K562 (cell line): Measurements from ENCODE around the gene SAFB. TPM values are rescaled to one million over a fixed set of nuclear protein-coding genes. Genes with fewer than 3 reads are reported as not detected.

Experiments
- CBX1 ChIP-seq: sonication (generic); IDR thresholded peaks from 2 replicates; pipeline ENCODE4 v1.6.1; 2016; ENCODE audit warnings: antibody characterized with exemption, low read depth, mild to moderate bottlenecking
- CC2D1A ChIP-seq: fragments of 450-650 bp; IDR thresholded peaks from 2 replicates; pipeline ENCODE4 v1.6.1; 2017; ENCODE audit warnings: mild to moderate bottlenecking
- GABPB1 ChIP-seq: sonication (generic); formaldehyde crosslinking; IDR thresholded peaks from 2 replicates; pipeline ENCODE4 v1.8.0; 2022; ENCODE audit warnings: mild to moderate bottlenecking, missing genetic modification reagents
- HBP1 ChIP-seq: fragments of 450-650 bp; formaldehyde crosslinking; IDR thresholded peaks from 2 replicates; pipeline ENCODE4 v1.4.0; 2022; ENCODE audit warnings: missing genetic modification characterization
- MECOM ChIP-seq: fragments of 250-450 bp; sonication (Bioruptor Pico); IDR thresholded peaks from 2 replicates; pipeline ENCODE4 v1.8.0; 2022; ENCODE audit warnings: inconsistent platforms
- MTA3 ChIP-seq: fragments of 450-650 bp; formaldehyde crosslinking; IDR thresholded peaks from 2 replicates; pipeline ENCODE4 v1.6.1; 2017; ENCODE audit warnings: mild to moderate bottlenecking, borderline replicate concordance
- POLR2A ChIP-seq: fragments of 450-650 bp; conservative IDR thresholded peaks from 2 replicates; pipeline ENCODE4 v1.6.1; 2016
- POLR2AphosphoS2 ChIP-seq: IDR thresholded peaks from 2 replicates; pipeline ENCODE4 v1.6.1; 2012; ENCODE audit warnings: low read length, improper control_type of control experiment
- RBM22 ChIP-seq: fragments of 200-400 bp; formaldehyde crosslinking; IDR thresholded peaks from 2 replicates; pipeline ENCODE4 v1.6.1; 2018; ENCODE audit warnings: low read length, low read depth; ENCODE audit not compliant: poor library complexity, severe bottlenecking
- STAT6 ChIP-seq: sonication (generic); formaldehyde crosslinking; IDR thresholded peaks from 2 replicates; pipeline ENCODE4 v1.8.1; 2023; ENCODE audit warnings: mild to moderate bottlenecking, missing genetic modification reagents
- TFAP4 ChIP-seq: sonication (generic); formaldehyde crosslinking; IDR thresholded peaks from 2 replicates; pipeline ENCODE4 v1.8.0; 2022; ENCODE audit warnings: missing genetic modification reagents, mild to moderate bottlenecking, moderate library complexity, borderline replicate concordance
- TOE1 ChIP-seq, 2 experiments: fragments of 450-650 bp in 1 of 2; sonication (generic) in 1 of 2; formaldehyde crosslinking in 1 of 2; IDR thresholded peaks; 2 replicates each; pipeline versions ENCODE4 v1.7.1 to v1.8.0; 2016 to 2022; ENCODE audit warnings: borderline replicate concordance in 2 of 2, mild to moderate bottlenecking in 2 of 2, antibody characterized with exemption in 1 of 2, inconsistent platforms in 1 of 2, low read depth in 1 of 2, missing genetic modification reagents in 1 of 2, moderate library complexity in 1 of 2
- UBTF ChIP-seq, 2 experiments: IDR thresholded peaks; 2 replicates each; pipeline ENCODE4 v1.6.1; 2012; ENCODE audit warnings: improper control_type of control experiment in 2 of 2, low read depth in 2 of 2, low read length in 2 of 2, borderline replicate concordance in 1 of 2
- ZBTB26 ChIP-seq: fragments of 450-650 bp; formaldehyde crosslinking; IDR thresholded peaks from 2 replicates; pipeline ENCODE4 v1.4.0; 2022; ENCODE audit warnings: missing genetic modification characterization
- ZC3H4 ChIP-seq: sonication (generic); formaldehyde crosslinking; IDR thresholded peaks from 2 replicates; pipeline ENCODE4 v1.9.0; 2021; ENCODE audit warnings: missing genetic modification reagents, borderline replicate concordance
- ZFP1 ChIP-seq: fragments of 450-650 bp; formaldehyde crosslinking; IDR thresholded peaks from 2 replicates; pipeline ENCODE4 v1.4.0; 2020; ENCODE audit warnings: mild to moderate bottlenecking, mixed read lengths
- ZNF121 ChIP-seq: sonication (generic); formaldehyde crosslinking; conservative IDR thresholded peaks from 2 replicates; pipeline ENCODE4 v1.8.0; 2022; ENCODE audit warnings: missing genetic modification reagents
- polyA plus RNA-seq, 8 experiments: library from polyadenylated mRNA; depleted of rRNA in 4 of 8; stranded (reverse) in 5 of 8; unstranded in 3 of 8; fragments of >200 nt; fragmentation: Nextera tagmentation in 2 of 8; fragmentation: Illumina TruSeq in 1 of 8; extraction: Ambion mirVana in 2 of 8; extraction: Trizol in 1 of 8; gene quantifications; 2 replicates each; pipeline versions ENCODE4 v1.2.1 to v1.2.3, GENCODE V29; 2011 to 2014; ENCODE audit warnings: inconsistent platforms in 1 of 8, missing spikeins in 1 of 8
- total RNA-seq, 7 experiments: library from RNA; depleted of rRNA in 6 of 7; stranded (reverse); fragments of >200 nt in 6 of 7; fragmentation: Illumina TruSeq in 2 of 7; extraction: Trizol in 2 of 7; gene quantifications; 2 replicates each; pipeline versions ENCODE4 v1.2.1 to v1.2.3, GENCODE V29; 2011 to 2021; ENCODE audit warnings: low replicate concordance in 1 of 7

Gene SAFB
- total and polyA plus RNA-seq, 9 of the 15 experiments (the other 6 are each of a cell fraction or from before 2014, with no cell fraction given) = 1.1 to 151 (median 83.1) TPM

GRCh38 chr19:5691822-5692722 is 69.2 kb downstream of the SAFB start (continued):
- TF ChIP-seq UBTF (IDR thresholded peaks at IDR 0.05; ENCODE audit: borderline replicate concordance in 1 of 2, low read depth in 2 of 2, low read length in 2 of 2) = no peak
- TF ChIP-seq CC2D1A = no peak
- TF ChIP-seq TOE1 (IDR thresholded peaks at IDR 0.05; ENCODE audit: borderline replicate concordance) = no peak
- 0 out of 2 replicates have a peak, but pooled peaks have one; percentile 29 for TF ChIP-seq TOE1 (CRISPR knock-in tag; IDR thresholded peaks at IDR 0.05; ENCODE audit: borderline replicate concordance, low read depth)
- 0 out of 2 replicates have a peak, but pooled peaks have one; percentile 9 for TF ChIP-seq HBP1 (CRISPR knock-in tag)
- peak; percentile 37 for TF ChIP-seq POLR2AphosphoS2
- TF ChIP-seq POLR2A = peak; percentile 84
- no peak for TF ChIP-seq STAT6 (CRISPR knock-in tag)
- peak; percentile 96 for TF ChIP-seq RBM22
- TF ChIP-seq MTA3 = peak; percentile 45; the same call in 1 of the 2 replicates
- peak; percentile 37; the same call in 1 of the 2 replicates for TF ChIP-seq TFAP4 (CRISPR knock-in tag)
- TF ChIP-seq ZC3H4 (CRISPR knock-in tag) = peak; percentile 81; the same call in 1 of the 2 replicates
- peak; percentile 79; the same call in 1 of the 2 replicates for TF ChIP-seq ZNF121
- TF ChIP-seq ZBTB26 (CRISPR knock-in tag) = peak; percentile 52; the same call in 1 of the 2 replicates
- TF ChIP-seq GABPB1 (CRISPR knock-in tag) = peak; percentile 44; the same call in 1 of the 2 replicates
- TF ChIP-seq ZFP1 (CRISPR knock-in tag) = no peak
- no peak for TF ChIP-seq MECOM (CRISPR knock-in tag)
- TF ChIP-seq CBX1 = peak; percentile 76
